ENCODE measurements around the gene MACROD2.

MACROD2 gene

GRCh38 chr20:14505476-14505875 is 510.2 kb downstream of the MACROD2 start:
- no peak for DNase-seq (ENCODE audit: low read depth, low spot score)
- TF ChIP-seq CTCF (IDR thresholded peaks at IDR 0.05; ENCODE audit: insufficient read depth, low read length, missing control alignments): no peak

GRCh38 chr20:14507711-14508110 is 512.4 kb downstream of the MACROD2 start:
- no peak for TF ChIP-seq CTCF (IDR thresholded peaks at IDR 0.05; ENCODE audit: insufficient read depth, low read length, missing control alignments)
- no peak for DNase-seq (ENCODE audit: low read depth, low spot score)
- no peak overlapping the region for H3K4me3 ChIP-seq (ENCODE audit: low read depth, low read length)
- CTCF ChIA-PET: no interaction called here
- POLR2A ChIA-PET: no interaction called here

More at GRCh38 chr20:14505476-14505875, 510.2 kb downstream of the MACROD2 start:
- ChIA-PET POLR2A (no interaction called here), CTCF (no interaction called here)
- no peak overlapping the region for H3K4me3 ChIP-seq (ENCODE audit: low read depth, low read length)

GRCh38 chr20:14510341-14510740 is 515.0 kb downstream of the MACROD2 start:
- POLR2A ChIA-PET: no interaction called here

GRCh38 chr20:14512839-14513238 is 517.5 kb downstream of the MACROD2 start:
- TF ChIP-seq CTCF (IDR thresholded peaks at IDR 0.05; ENCODE audit: insufficient read depth, low read length, missing control alignments): no peak
- CTCF ChIA-PET: no interaction called here
- no peak overlapping the region for H3K4me3 ChIP-seq (ENCODE audit: low read depth, low read length)
- DNase-seq (ENCODE audit: low read depth, low spot score): no peak
- POLR2A ChIA-PET: no interaction called here

More at GRCh38 chr20:14510341-14510740, 515.0 kb downstream of the MACROD2 start:
- CTCF ChIA-PET: no interaction called here
- no peak for TF ChIP-seq CTCF (IDR thresholded peaks at IDR 0.05; ENCODE audit: insufficient read depth, low read length, missing control alignments)
- H3K4me3 ChIP-seq (ENCODE audit: low read depth, low read length): no peak overlapping the region
- DNase-seq (ENCODE audit: low read depth, low spot score): no peak

GRCh38 chr20:14518648-14519047 is 523.3 kb downstream of the MACROD2 start:
- ChIA-PET POLR2A (no interaction called here), CTCF (no interaction called here)
- no peak for DNase-seq (ENCODE audit: low read depth, low spot score)
- no peak for TF ChIP-seq CTCF (IDR thresholded peaks at IDR 0.05; ENCODE audit: insufficient read depth, low read length, missing control alignments)
- H3K4me3 ChIP-seq (ENCODE audit: low read depth, low read length): no peak overlapping the region

- POLR2A ChIA-PET: no interaction called here
- no peak overlapping the region for H3K4me3 ChIP-seq (ENCODE audit: low read depth, low read length)
- TF ChIP-seq CTCF (IDR thresholded peaks at IDR 0.05; ENCODE audit: insufficient read depth, low read length, missing control alignments): no peak
- DNase-seq (ENCODE audit: low read depth, low spot score): no peak
- CTCF ChIA-PET: no interaction called here
These were observed 525.7 kb downstream of the MACROD2 start for GRCh38 chr20:14521016-14521415.
